DOHH2 (cell line): ENCODE data around the gene TMEM132D.

Experiments used
- H3F3A ChIP-seq: fragments of 200-600 bp; sonication (generic), shearing (Covaris generic); 2 replicates; pipeline ENCODE4 v1.6.0; 2016; ENCODE audit warnings: antibody characterized with exemption, mild to moderate bottlenecking; ENCODE audit not compliant: control insufficient read depth, insufficient read depth
- H3K27ac ChIP-seq: fragments of 200-600 bp; sonication (generic); 2 replicates; pipeline ENCODE4 v1.5.1; 2014; ENCODE audit warnings: low read depth, mild to moderate bottlenecking, low read length, moderate library complexity
- H3K27me3 ChIP-seq: fragments of 200-600 bp; sonication (generic); 2 replicates; pipeline ENCODE4 v1.6.1; 2014; ENCODE audit warnings: mild to moderate bottlenecking, low read length, mixed read lengths; ENCODE audit not compliant: control insufficient read depth
- H3K36me3 ChIP-seq: fragments of 200-600 bp; sonication (generic); 2 replicates; pipeline ENCODE4 v1.6.1; 2014; ENCODE audit warnings: mild to moderate bottlenecking, low read length, moderate library complexity, mixed read lengths; ENCODE audit not compliant: control insufficient read depth
- H3K4me1 ChIP-seq: fragments of 200-600 bp; sonication (generic); 2 replicates; pipeline ENCODE4 v1.6.1; 2014; ENCODE audit warnings: mild to moderate bottlenecking, low read length, mixed read lengths; ENCODE audit not compliant: control insufficient read depth
- H3K4me2 ChIP-seq: fragments of 200-600 bp; sonication (generic); 2 replicates; pipeline ENCODE4 v1.6.0; 2014; ENCODE audit warnings: mild to moderate bottlenecking, low read length, moderate library complexity
- H3K4me3 ChIP-seq: fragments of 200-600 bp; sonication (generic); 2 replicates; pipeline ENCODE4 v1.5.1; 2014; ENCODE audit warnings: mild to moderate bottlenecking, low read length, mixed read lengths
- H3K79me2 ChIP-seq: fragments of 200-600 bp; sonication (generic); 2 replicates; pipeline ENCODE4 v1.6.1; 2014; ENCODE audit warnings: mild to moderate bottlenecking, low read length, mixed read lengths; ENCODE audit not compliant: control insufficient read depth
- H3K9me2 ChIP-seq: fragments of 200-600 bp; sonication (generic); replicated peaks from 2 replicates; pipeline ENCODE4 v1.6.1; 2014; ENCODE audit warnings: mild to moderate bottlenecking, low read length, mixed read lengths; ENCODE audit not compliant: control insufficient read depth
- H3K9me3 ChIP-seq: fragments of 200-600 bp; sonication (generic); 2 replicates; pipeline ENCODE4 v1.6.1; 2014; ENCODE audit warnings: antibody characterized with exemption, low read length, mixed read lengths; ENCODE audit not compliant: control insufficient read depth, insufficient read depth
- H4K20me1 ChIP-seq: fragments of 200-600 bp; sonication (generic); 2 replicates; pipeline ENCODE4 v1.6.0; 2014; ENCODE audit warnings: low read depth, mild to moderate bottlenecking, antibody characterized with exemption, low read length, moderate library complexity; ENCODE audit not compliant: control insufficient read depth, insufficient read depth
- EZH2phosphoT487 ChIP-seq: fragments of 200-600 bp; sonication (generic); IDR thresholded peaks from 2 replicates; pipeline ENCODE4 v1.6.1; 2017; ENCODE audit warnings: borderline replicate concordance, mild to moderate bottlenecking, antibody characterized with exemption, low read length, moderate library complexity, mixed read lengths
- TF ChIP-seq, protein P1 (sequence below): fragments of 200-600 bp; sonication (generic); IDR thresholded peaks from one replicate; pipeline ENCODE4 v1.5.1; 2014; ENCODE audit warnings: antibody characterized with exemption, mild to moderate bottlenecking, low read depth, low read length; ENCODE audit not compliant: poor library complexity, severe bottlenecking

Gene TMEM132D

DNA sequence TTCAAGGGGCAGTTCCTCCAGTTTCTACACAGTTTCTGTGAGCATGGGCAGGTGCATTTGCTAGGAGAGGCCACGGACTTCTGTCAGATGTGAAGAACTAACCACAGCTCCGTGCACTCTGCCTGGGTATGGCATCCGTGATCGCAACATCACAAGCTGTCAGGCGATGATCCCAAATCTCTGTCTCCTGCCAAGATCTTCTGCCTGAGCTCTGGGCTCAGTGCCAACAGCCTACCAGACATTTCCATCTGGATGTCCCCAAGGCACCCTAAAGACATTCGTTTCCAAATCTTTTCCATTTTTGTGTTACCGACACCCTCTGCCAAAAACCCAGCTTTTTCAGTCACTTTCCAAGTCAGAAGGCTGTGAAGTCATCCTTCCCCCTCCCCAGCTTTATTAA lies 758.4 kb downstream of the TMEM132D start:
- Histone ChIP-seq H3K36me3 (no peaks in the 10 kb centered on the region), H3K27me3 (no peaks in the 10 kb centered on the region)
- TF ChIP-seq, protein P1, sequence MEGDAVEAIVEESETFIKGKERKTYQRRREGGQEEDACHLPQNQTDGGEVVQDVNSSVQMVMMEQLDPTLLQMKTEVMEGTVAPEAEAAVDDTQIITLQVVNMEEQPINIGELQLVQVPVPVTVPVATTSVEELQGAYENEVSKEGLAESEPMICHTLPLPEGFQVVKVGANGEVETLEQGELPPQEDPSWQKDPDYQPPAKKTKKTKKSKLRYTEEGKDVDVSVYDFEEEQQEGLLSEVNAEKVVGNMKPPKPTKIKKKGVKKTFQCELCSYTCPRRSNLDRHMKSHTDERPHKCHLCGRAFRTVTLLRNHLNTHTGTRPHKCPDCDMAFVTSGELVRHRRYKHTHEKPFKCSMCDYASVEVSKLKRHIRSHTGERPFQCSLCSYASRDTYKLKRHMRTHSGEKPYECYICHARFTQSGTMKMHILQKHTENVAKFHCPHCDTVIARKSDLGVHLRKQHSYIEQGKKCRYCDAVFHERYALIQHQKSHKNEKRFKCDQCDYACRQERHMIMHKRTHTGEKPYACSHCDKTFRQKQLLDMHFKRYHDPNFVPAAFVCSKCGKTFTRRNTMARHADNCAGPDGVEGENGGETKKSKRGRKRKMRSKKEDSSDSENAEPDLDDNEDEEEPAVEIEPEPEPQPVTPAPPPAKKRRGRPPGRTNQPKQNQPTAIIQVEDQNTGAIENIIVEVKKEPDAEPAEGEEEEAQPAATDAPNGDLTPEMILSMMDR = no peak
- no peak for TF ChIP-seq EZH2phosphoT487

DNA sequence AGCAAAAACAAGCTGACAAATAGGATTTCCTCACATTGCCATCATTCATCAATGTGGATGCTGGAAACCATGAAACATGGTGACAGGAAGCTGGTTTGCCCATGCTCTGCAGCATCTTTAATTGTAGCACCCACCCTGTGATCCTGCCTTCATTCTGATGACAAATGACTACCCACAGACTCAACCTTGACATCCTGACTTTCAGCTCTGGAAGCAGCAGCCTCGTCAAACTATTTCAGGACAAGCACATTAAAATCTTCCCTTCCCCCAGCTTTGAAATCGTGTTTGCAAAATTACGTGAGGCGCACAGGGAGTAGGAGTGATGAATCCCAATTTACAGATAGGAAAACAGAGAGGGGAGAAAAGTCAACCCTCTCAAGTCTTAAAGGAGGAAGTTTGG lies 765.0 kb downstream of the TMEM132D start:
- H3K4me3 ChIP-seq = no peak overlapping the region
- TF ChIP-seq EZH2phosphoT487 = no peak
- TF ChIP-seq, protein P1 = no peak
- no peaks in the 10 kb centered on the region for H3K36me3 ChIP-seq
- H3K4me1 ChIP-seq = no peaks in the 10 kb centered on the region
- H3K9me2 ChIP-seq = no peaks in the 10 kb centered on the region
- no peaks in the 10 kb centered on the region for H3K9me3 ChIP-seq
- no peaks in the 10 kb centered on the region for H3K79me2 ChIP-seq
- H3F3A ChIP-seq = no peaks in the 10 kb centered on the region
- no peak overlapping the region for H3K4me2 ChIP-seq
- no peaks in the 10 kb centered on the region for H3K27me3 ChIP-seq
- H4K20me1 ChIP-seq = no peaks in the 10 kb centered on the region
- no peak overlapping the region for H3K27ac ChIP-seq

More for the DNA sequence above, 758.4 kb downstream of the TMEM132D start:
- no peaks in the 10 kb centered on the region for H3K4me1 ChIP-seq
- no peaks in the 10 kb centered on the region for H3F3A ChIP-seq
- H3K27ac ChIP-seq = no peak overlapping the region
- H3K4me2 ChIP-seq = no peak overlapping the region
- H4K20me1 ChIP-seq = no peaks in the 10 kb centered on the region
- no peak overlapping the region for H3K4me3 ChIP-seq
- H3K9me2 ChIP-seq = no peaks in the 10 kb centered on the region
- H3K79me2 ChIP-seq = no peaks in the 10 kb centered on the region
- H3K9me3 ChIP-seq = no peaks in the 10 kb centered on the region

DNA sequence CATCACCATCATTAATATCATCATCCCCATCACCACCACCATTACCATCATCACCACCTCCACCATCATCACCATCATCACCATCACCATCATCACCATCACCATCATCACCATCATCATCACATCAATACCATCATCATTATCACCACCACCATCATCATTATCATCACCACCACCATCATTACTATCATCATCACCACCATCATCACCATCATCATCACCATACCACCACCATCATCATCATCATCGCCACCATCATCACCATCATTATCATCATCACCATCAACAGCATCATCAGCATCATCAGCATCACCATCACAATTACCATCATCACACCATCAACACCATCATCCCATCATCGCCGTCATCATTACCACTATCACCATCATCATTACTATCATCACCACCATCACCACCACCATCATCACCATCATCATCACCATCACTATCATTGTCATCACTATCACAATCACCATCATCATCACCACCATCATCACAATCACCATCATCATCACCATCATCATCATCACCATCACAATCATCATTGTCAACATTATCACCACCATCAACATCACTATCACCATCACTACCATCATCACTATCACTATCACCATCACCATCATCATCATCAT lies 767.0 kb downstream of the TMEM132D start:
- Histone ChIP-seq H3K27ac (no peak overlapping the region), H3K4me3 (no peak overlapping the region), H3K9me3 (no peaks in the 10 kb centered on the region), H3K27me3 (no peaks in the 10 kb centered on the region), H3K9me2 (no peaks in the 10 kb centered on the region), H4K20me1 (no peaks in the 10 kb centered on the region), H3F3A (no peaks in the 10 kb centered on the region), H3K79me2 (no peaks in the 10 kb centered on the region), H3K4me2 (no peak overlapping the region), H3K36me3 (no peaks in the 10 kb centered on the region), H3K4me1 (no peaks in the 10 kb centered on the region)
- TF ChIP-seq, protein P1 = no peak
- no peak for TF ChIP-seq EZH2phosphoT487
